Ovary (tissue), 3 donors: ENCODE results near the gene APPL2.

Experiments
- POLR2A ChIP-seq: fragments of 450-650 bp; IDR thresholded peaks from one replicate; pipeline ENCODE4 v1.6.1; 2017; ENCODE audit warnings: antibody characterized with exemption, mild to moderate bottlenecking, moderate library complexity
- TF ChIP-seq, protein P1 (sequence below), 3 donors: fragments of 450-650 bp in 2 of 3; fragments of 200-600 bp in 1 of 3; IDR thresholded peaks; one replicate each; pipeline versions ENCODE4 v1.5.1 to v1.8.0; 2016 to 2022; ENCODE audit warnings: antibody characterized with exemption in 3 of 3, mild to moderate bottlenecking in 1 of 3
- donor health status: DM: no; HTN: no; CAD: no.

DNA sequence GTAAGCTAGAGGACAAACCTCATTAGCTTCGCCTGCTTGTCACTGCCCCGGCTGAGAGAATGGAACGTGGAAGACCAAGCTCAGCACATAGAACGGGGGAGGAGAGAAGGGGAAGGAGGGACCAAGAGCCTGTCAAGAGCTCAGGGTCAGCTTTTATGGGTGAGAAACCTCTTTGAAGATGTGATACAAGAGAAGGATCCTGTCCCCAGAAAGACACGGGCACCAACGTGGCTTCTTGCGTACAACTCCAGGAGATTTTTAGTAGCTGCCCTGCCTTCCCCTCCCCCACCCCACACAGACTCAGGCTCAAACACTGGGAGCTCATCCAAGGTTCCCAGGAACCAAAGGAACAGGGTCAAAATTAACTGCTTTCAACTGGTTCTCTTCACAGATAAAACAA is 34.7 kb downstream of the APPL2 start:
- TF ChIP-seq, protein P1, sequence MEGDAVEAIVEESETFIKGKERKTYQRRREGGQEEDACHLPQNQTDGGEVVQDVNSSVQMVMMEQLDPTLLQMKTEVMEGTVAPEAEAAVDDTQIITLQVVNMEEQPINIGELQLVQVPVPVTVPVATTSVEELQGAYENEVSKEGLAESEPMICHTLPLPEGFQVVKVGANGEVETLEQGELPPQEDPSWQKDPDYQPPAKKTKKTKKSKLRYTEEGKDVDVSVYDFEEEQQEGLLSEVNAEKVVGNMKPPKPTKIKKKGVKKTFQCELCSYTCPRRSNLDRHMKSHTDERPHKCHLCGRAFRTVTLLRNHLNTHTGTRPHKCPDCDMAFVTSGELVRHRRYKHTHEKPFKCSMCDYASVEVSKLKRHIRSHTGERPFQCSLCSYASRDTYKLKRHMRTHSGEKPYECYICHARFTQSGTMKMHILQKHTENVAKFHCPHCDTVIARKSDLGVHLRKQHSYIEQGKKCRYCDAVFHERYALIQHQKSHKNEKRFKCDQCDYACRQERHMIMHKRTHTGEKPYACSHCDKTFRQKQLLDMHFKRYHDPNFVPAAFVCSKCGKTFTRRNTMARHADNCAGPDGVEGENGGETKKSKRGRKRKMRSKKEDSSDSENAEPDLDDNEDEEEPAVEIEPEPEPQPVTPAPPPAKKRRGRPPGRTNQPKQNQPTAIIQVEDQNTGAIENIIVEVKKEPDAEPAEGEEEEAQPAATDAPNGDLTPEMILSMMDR (IDR thresholded peaks at IDR 0.05) = no peak
- TF ChIP-seq POLR2A = no peak
